Karpas-422 (cell line): ENCODE measurements around the gene DLGAP1. TPM values are rescaled to one million over a fixed set of nuclear protein-coding genes. Genes with fewer than 3 reads are reported as not detected.
A peak's percentile ranks its signal among the peaks of the same experiment; 100 is the strongest.
"Not testable (repeated sequence)": the region's sequence is repeated elsewhere in the genome, so short reads cannot be mapped to it uniquely, and the experiment has no call there.

Experiments used
- DNase-seq: peaks from one replicate; pipeline ENCODE4 v3.0.0-alpha.2; 2015
- H2AFZ ChIP-seq: fragments of 200-600 bp; sonication (generic); 2 replicates; pipeline ENCODE4 v1.6.1; 2014; ENCODE audit warnings: antibody characterized with exemption, low read length, mixed read lengths
- H3K27ac ChIP-seq: fragments of 200-600 bp; sonication (generic); 2 replicates; pipeline ENCODE4 v1.5.1; 2014; ENCODE audit warnings: mild to moderate bottlenecking, low read length, moderate library complexity
- H3K27me3 ChIP-seq: fragments of 200-600 bp; sonication (generic); 2 replicates; pipeline ENCODE4 v1.6.1; 2014; ENCODE audit warnings: low read length, mixed read lengths
- H3K36me3 ChIP-seq: fragments of 200-600 bp; sonication (generic); 2 replicates; pipeline ENCODE4 v1.6.1; 2014; ENCODE audit warnings: low read length, mixed read lengths; ENCODE audit not compliant: insufficient read depth
- H3K4me1 ChIP-seq: fragments of 200-600 bp; sonication (generic); 2 replicates; pipeline ENCODE4 v1.6.1; 2014; ENCODE audit warnings: mild to moderate bottlenecking, low read length, mixed read lengths
- H3K4me2 ChIP-seq: fragments of 200-600 bp; sonication (generic); 2 replicates; pipeline ENCODE4 v1.6.1; 2014; ENCODE audit warnings: low read length, low read depth, mild to moderate bottlenecking; ENCODE audit not compliant: poor library complexity, severe bottlenecking
- H3K4me3 ChIP-seq: fragments of 200-600 bp; sonication (generic); 2 replicates; pipeline ENCODE4 v1.5.1; 2014; ENCODE audit warnings: mild to moderate bottlenecking, antibody characterized with exemption, low read length, mixed read lengths
- H3K79me2 ChIP-seq: fragments of 200-600 bp; sonication (generic); 2 replicates; pipeline ENCODE4 v1.6.1; 2014; ENCODE audit warnings: mild to moderate bottlenecking, low read length, mixed read lengths
- H3K9ac ChIP-seq: fragments of 200-600 bp; sonication (generic); 2 replicates; pipeline ENCODE4 v1.6.0; 2014; ENCODE audit warnings: low read length
- H3K9me2 ChIP-seq: fragments of 200-600 bp; sonication (generic), shearing (Covaris generic); replicated peaks from 2 replicates; pipeline ENCODE4 v1.6.0; 2014; ENCODE audit warnings: mild to moderate bottlenecking, low read length, moderate library complexity; ENCODE audit not compliant: insufficient read depth
- H3K9me3 ChIP-seq: fragments of 300-700, 200-600 bp; sonication (generic); 2 replicates; pipeline ENCODE4 v1.6.1; 2014; ENCODE audit warnings: low read length, mixed read lengths
- H4K20me1 ChIP-seq: fragments of 200-600 bp; sonication (generic); 2 replicates; pipeline ENCODE4 v1.6.1; 2014; ENCODE audit warnings: mild to moderate bottlenecking, antibody characterized with exemption, low read length, low read depth; ENCODE audit not compliant: insufficient read depth
- total RNA-seq: library from RNA; depleted of rRNA; stranded (reverse); fragments of >200 nt; shearing (Covaris generic); gene quantifications from 2 replicates; pipeline ENCODE4 v1.2.3, GENCODE V29; 2014; ENCODE audit warnings: low replicate concordance

DLGAP1 gene
- total RNA-seq, 1 experiment from 2014 or later = 8.8 TPM

- no peaks in the 10 kb centered on the region for H3K9me2 ChIP-seq
- H3K4me2 ChIP-seq = no peak overlapping the region
- no peaks in the 10 kb centered on the region for H3K79me2 ChIP-seq
- no peak overlapping the region for H2AFZ ChIP-seq
- no peaks in the 10 kb centered on the region for H3K36me3 ChIP-seq
- H3K9me3 ChIP-seq = no peaks in the 10 kb centered on the region
- no peak overlapping the region for H3K4me3 ChIP-seq
- no peak for DNase-seq
- H3K9ac ChIP-seq = no peak overlapping the region
- no peaks in the 10 kb centered on the region for H4K20me1 ChIP-seq
- H3K4me1 ChIP-seq = no peaks in the 10 kb centered on the region
- no peak overlapping the region for H3K27ac ChIP-seq
- H3K27me3 ChIP-seq = no peaks in the 10 kb centered on the region
Measured at GRCh38 chr18:4299395-4299794, 155.7 kb downstream of the DLGAP1 start.

DNA sequence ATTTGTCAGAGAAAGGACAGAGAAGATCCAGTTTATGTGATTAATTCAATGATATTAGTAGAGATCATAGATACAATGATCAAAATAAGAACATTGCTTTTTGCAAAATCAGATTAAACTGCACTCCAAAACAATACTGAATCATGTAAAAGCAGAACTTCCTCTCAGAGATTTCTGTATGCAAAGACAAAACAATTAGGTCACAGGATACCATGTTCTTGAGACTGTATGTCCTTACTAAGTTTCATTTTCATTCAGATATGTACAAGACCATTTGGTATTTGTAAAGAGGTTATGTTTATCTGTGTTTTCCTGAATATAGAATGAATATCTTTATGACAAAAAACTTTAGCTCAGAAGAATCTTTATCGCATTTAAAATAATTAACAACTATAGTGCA, 161.8 kb downstream of the DLGAP1 start:
- DNase-seq = peak; percentile 43
- Histone ChIP-seq H4K20me1 (no peaks in the 10 kb centered on the region), H2AFZ (no peak overlapping the region), H3K4me2 (no peak overlapping the region), H3K9me3 (no peaks in the 10 kb centered on the region), H3K9ac (no peak overlapping the region), H3K9me2 (no peaks in the 10 kb centered on the region), H3K79me2 (no peaks in the 10 kb centered on the region), H3K27me3 (no peaks in the 10 kb centered on the region), H3K27ac (no peak overlapping the region), H3K36me3 (no peaks in the 10 kb centered on the region), H3K4me1 (no peaks in the 10 kb centered on the region), H3K4me3 (no peak overlapping the region)

DNA sequence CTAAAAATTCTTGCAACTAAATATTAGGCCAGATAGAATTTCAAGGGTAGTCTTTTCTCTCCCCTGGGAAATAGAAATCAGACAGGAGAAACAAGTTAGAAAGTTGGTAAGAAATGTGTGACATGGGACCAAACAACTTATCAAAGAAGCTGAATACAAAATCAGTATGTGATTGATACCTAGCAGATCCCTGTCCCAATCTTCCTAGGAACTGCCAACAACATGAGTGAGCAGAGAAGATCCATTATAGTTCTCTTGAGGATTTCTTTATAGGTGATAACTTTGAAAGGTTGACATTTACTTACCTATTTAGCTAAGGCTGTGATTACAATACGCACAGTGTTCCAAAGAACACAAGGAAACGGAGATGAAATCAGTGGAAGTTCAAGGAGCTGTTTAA, 162.4 kb downstream of the DLGAP1 start:
- Histone ChIP-seq H3K9me2 (no peaks in the 10 kb centered on the region), H3K4me3 (no peak overlapping the region), H3K79me2 (no peaks in the 10 kb centered on the region), H2AFZ (no peak overlapping the region), H4K20me1 (no peaks in the 10 kb centered on the region), H3K36me3 (no peaks in the 10 kb centered on the region), H3K27ac (no peak overlapping the region), H3K4me1 (no peaks in the 10 kb centered on the region), H3K4me2 (no peak overlapping the region), H3K27me3 (no peaks in the 10 kb centered on the region), H3K9ac (no peak overlapping the region), H3K9me3 (no peaks in the 10 kb centered on the region)
- no peak for DNase-seq

GRCh38 chr18:4287340-4287739, 167.8 kb downstream of the DLGAP1 start:
- not testable (repeated sequence) for H3K4me1 ChIP-seq, H3K36me3 ChIP-seq, H2AFZ ChIP-seq, H3K27me3 ChIP-seq, H4K20me1 ChIP-seq, H3K4me2 ChIP-seq, DNase-seq, H3K27ac ChIP-seq, H3K79me2 ChIP-seq, H3K9me2 ChIP-seq, H3K9me3 ChIP-seq, H3K4me3 ChIP-seq, H3K9ac ChIP-seq

- H2AFZ ChIP-seq = no peak overlapping the region
- H3K27ac ChIP-seq = no peak overlapping the region
- no peaks in the 10 kb centered on the region for H3K36me3 ChIP-seq
- no peaks in the 10 kb centered on the region for H4K20me1 ChIP-seq
- DNase-seq = no peak
- no peak overlapping the region for H3K4me2 ChIP-seq
- H3K27me3 ChIP-seq = no peaks in the 10 kb centered on the region
- H3K4me1 ChIP-seq = no peaks in the 10 kb centered on the region
- H3K9me3 ChIP-seq = no peaks in the 10 kb centered on the region
- no peaks in the 10 kb centered on the region for H3K9me2 ChIP-seq
- no peak overlapping the region for H3K9ac ChIP-seq
- no peaks in the 10 kb centered on the region for H3K79me2 ChIP-seq
- H3K4me3 ChIP-seq = no peak overlapping the region
Measured at GRCh38 chr18:4286256-4286655, 168.9 kb downstream of the DLGAP1 start.

DNA sequence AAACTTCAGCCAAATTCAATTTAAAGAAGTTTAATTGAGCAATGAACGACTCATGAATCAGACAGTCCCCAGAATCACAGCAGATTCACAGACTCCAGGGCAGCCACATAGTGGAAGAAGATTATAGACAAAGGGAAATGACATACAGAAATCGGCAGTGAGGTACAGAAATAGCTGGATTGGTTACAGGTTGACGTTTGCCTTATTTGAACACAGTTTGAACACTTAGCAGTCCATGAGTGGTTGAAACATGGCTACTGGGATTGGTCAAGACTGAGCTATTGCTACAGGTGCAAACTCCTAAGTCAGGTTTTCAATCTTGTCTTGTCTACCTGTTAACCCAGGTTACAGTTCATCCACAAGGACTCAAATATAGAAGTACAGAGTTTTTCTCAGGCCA, 169.6 kb downstream of the DLGAP1 start:
- H3K4me1 ChIP-seq = no peaks in the 10 kb centered on the region
- H3K9me3 ChIP-seq = no peaks in the 10 kb centered on the region
- no peaks in the 10 kb centered on the region for H3K9me2 ChIP-seq
- no peak overlapping the region for H3K4me3 ChIP-seq
- H3K79me2 ChIP-seq = no peaks in the 10 kb centered on the region
- no peaks in the 10 kb centered on the region for H3K27me3 ChIP-seq
- H2AFZ ChIP-seq = no peak overlapping the region
- H3K9ac ChIP-seq = no peak overlapping the region
- no peaks in the 10 kb centered on the region for H4K20me1 ChIP-seq
- H3K27ac ChIP-seq = no peak overlapping the region
- DNase-seq = no peak
- no peaks in the 10 kb centered on the region for H3K36me3 ChIP-seq
- H3K4me2 ChIP-seq = no peak overlapping the region

- H3K9ac ChIP-seq = no peak overlapping the region
- DNase-seq = no peak
- H3K4me3 ChIP-seq = no peak overlapping the region
- no peaks in the 10 kb centered on the region for H3K4me1 ChIP-seq
- H3K27ac ChIP-seq = no peak overlapping the region
- no peaks in the 10 kb centered on the region for H3K9me2 ChIP-seq
- no peak overlapping the region for H3K4me2 ChIP-seq
- H3K9me3 ChIP-seq = no peaks in the 10 kb centered on the region
- no peaks in the 10 kb centered on the region for H3K79me2 ChIP-seq
- no peaks in the 10 kb centered on the region for H3K36me3 ChIP-seq
- H2AFZ ChIP-seq = no peak overlapping the region
- no peaks in the 10 kb centered on the region for H3K27me3 ChIP-seq
- no peaks in the 10 kb centered on the region for H4K20me1 ChIP-seq
Measured at GRCh38 chr18:4284528-4284927, 170.6 kb downstream of the DLGAP1 start.

DNA sequence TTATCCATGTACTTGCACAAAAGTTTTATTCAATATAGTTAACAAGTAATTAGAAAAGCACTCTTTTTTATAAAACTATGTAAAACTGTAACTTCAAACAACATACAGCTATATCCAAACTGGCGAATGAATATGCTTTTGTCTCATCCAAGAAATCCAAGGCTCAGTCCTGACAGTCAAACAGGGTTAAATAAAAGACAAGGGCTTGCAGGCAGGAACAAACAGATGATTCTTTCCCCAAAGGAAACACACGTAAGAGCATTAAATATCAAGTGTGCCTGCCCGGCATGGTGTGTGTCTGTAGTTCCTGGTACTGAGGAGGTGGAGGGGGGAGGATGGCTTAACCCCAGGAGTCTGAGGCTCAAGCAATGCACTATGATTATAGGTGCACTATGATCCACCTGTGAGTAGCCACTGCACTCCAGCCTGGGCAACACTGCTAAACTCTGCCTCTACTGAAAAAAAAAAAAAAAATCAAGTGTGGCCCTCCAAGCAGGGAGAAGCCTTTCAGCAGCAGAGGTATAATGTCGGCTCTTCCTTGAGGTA, 171.3 kb downstream of the DLGAP1 start:
- Histone ChIP-seq H4K20me1 (no peaks in the 10 kb centered on the region), H3K4me3 (no peak overlapping the region), H3K4me1 (no peaks in the 10 kb centered on the region), H3K79me2 (no peaks in the 10 kb centered on the region), H3K9ac (no peak overlapping the region), H3K27me3 (no peaks in the 10 kb centered on the region), H3K36me3 (no peaks in the 10 kb centered on the region), H3K27ac (no peak overlapping the region), H3K4me2 (no peak overlapping the region), H2AFZ (no peak overlapping the region), H3K9me3 (no peaks in the 10 kb centered on the region), H3K9me2 (no peaks in the 10 kb centered on the region)
- no peak for DNase-seq

GRCh38 chr18:4282954-4283353, 172.2 kb downstream of the DLGAP1 start:
- Histone ChIP-seq H3K4me3 (no peak overlapping the region), H3K79me2 (no peaks in the 10 kb centered on the region), H3K27me3 (no peaks in the 10 kb centered on the region), H3K9me2 (no peaks in the 10 kb centered on the region), H3K36me3 (no peaks in the 10 kb centered on the region), H3K4me2 (no peak overlapping the region), H3K27ac (no peak overlapping the region), H3K4me1 (no peaks in the 10 kb centered on the region), H3K9me3 (no peaks in the 10 kb centered on the region), H2AFZ (no peak overlapping the region), H4K20me1 (no peaks in the 10 kb centered on the region), H3K9ac (no peak overlapping the region)
- no peak for DNase-seq
